Measurements from ENCODE around the gene STRAP.

GRCh38 chr12:15892645-15893259, 10.6 kb downstream of the STRAP start:
- TF ChIP-seq CTCF (IDR thresholded peaks at IDR 0.05): no peak
- TF ChIP-seq POLR2AphosphoS5 (IDR thresholded peaks at IDR 0.05): no peak
- no peak for TF ChIP-seq POLR2A (IDR thresholded peaks at IDR 0.05)
- TF ChIP-seq EP300 (IDR thresholded peaks at IDR 0.05): no peak
